Fibroblast of pulmonary artery (primary cell): ENCODE measurements around the gene TAF5.

Source experiments
- DNase-seq: peaks from one replicate; pipeline ENCODE4 v3.0.0-alpha.2; 2010; ENCODE audit warnings: low read depth
- H3K4me3 ChIP-seq: replicated peaks from 2 replicates; pipeline ENCODE4 v1.5.1; 2011; ENCODE audit warnings: low read depth, mild to moderate bottlenecking, control low read depth, low read length, moderate library complexity
- CTCF ChIP-seq: IDR thresholded peaks from 2 replicates; pipeline ENCODE4 v1.5.1; 2011; ENCODE audit warnings: mild to moderate bottlenecking, control low read depth, low read length, inconsistent platforms; ENCODE audit errors: missing control alignments

TAF5 gene

GRCh38 chr10:103367782-103368518 lies at the start of gene TAF5:
TSS of gene TAF5 (plus strand) at chr10:103367976. CDS start at chr10:103367990, 14 bp downstream.
- DNase-seq = peak; percentile 96
- no peak for TF ChIP-seq CTCF
- H3K4me3 ChIP-seq = peak within 1 kb of the TSS; percentile 70

- no peak for DNase-seq
- no peak for TF ChIP-seq CTCF
- no peak overlapping the region for H3K4me3 ChIP-seq
Measured at GRCh38 chr10:103327906-103328305, 39.9 kb upstream of the TAF5 start.

GRCh38 chr10:103333934-103334520 lies 33.7 kb upstream of the TAF5 start:
- DNase-seq = peak; percentile 48
- TF ChIP-seq CTCF = peak; percentile 69
- H3K4me3 ChIP-seq = no peak overlapping the region

- no peak for TF ChIP-seq CTCF
- DNase-seq = no peak
Measured at GRCh38 chr10:103334567-103334966, 33.2 kb upstream of the TAF5 start.

GRCh38 chr10:103336370-103336769 lies 31.4 kb upstream of the TAF5 start:
- DNase-seq = no peak
- no peak overlapping the region for H3K4me3 ChIP-seq
- no peak for TF ChIP-seq CTCF

More at GRCh38 chr10:103334567-103334966, 33.2 kb upstream of the TAF5 start:
- H3K4me3 ChIP-seq = no peak overlapping the region

GRCh38 chr10:103350175-103350516 lies 17.6 kb upstream of the TAF5 start:
- DNase-seq = peak; percentile 5
- peak overlapping the region; percentile 74 for H3K4me3 ChIP-seq
- no peak for TF ChIP-seq CTCF
